Measurements from ENCODE around the gene USE1. TPM values are rescaled to one million over a fixed set of nuclear protein-coding genes. Genes with fewer than 3 reads are reported as not detected.

The USE1 gene
- total and polyA plus RNA-seq, 9 of the 15 experiments (the other 6 are each of a cell fraction or from before 2014, with no cell fraction given): 17.3 to 52.4 (median 34.0) TPM

- TF ChIP-seq RBBP5 (IDR thresholded peaks at IDR 0.05; ENCODE audit: borderline replicate concordance, insufficient read depth, low read length, poor library complexity, severe bottlenecking) (peak; percentile 24), NCOA6 (IDR thresholded peaks at IDR 0.05) (no peak), YY1 (IDR thresholded peaks at IDR 0.05; ENCODE audit: borderline replicate concordance in 1 of 3, control insufficient read depth in 1 of 3, extremely low read depth in 1 of 3, insufficient read depth in 3 of 3, insufficient read length in 1 of 3, insufficient replicate concordance in 2 of 3, low read depth in 1 of 3, low read length in 2 of 3) (peak in 1 of 3 experiments; percentile 57), HNRNPLL (IDR thresholded peaks at IDR 0.05; ENCODE audit: low read depth, low read length, poor library complexity, severe bottlenecking) (peak; percentile 4), SAFB2 (IDR thresholded peaks at IDR 0.05; ENCODE audit: borderline replicate concordance, low read depth, low read length, severe bottlenecking) (no peak), MEIS2 (IDR thresholded peaks at IDR 0.05; ENCODE audit: partially characterized antibody) (no peak), ATF2 (CRISPR knock-in tag; IDR thresholded peaks at IDR 0.05) (no peak), RNF2 (IDR thresholded peaks at IDR 0.05) (no peak), GTF2A2 (tag; IDR thresholded peaks at IDR 0.05) (no peak), AFF1 (IDR thresholded peaks at IDR 0.05; ENCODE audit: low read depth in 1 of 2, partially characterized antibody in 2 of 2) (peak in 1 of 2 experiments; percentile 63), ZNF165 (CRISPR knock-in tag; IDR thresholded peaks at IDR 0.05; ENCODE audit: borderline replicate concordance) (no peak), ZNF253 (CRISPR knock-in tag; conservative IDR thresholded peaks at IDR 0.05) (no peak), ZFP30 (CRISPR knock-in tag; IDR thresholded peaks at IDR 0.05; ENCODE audit: borderline replicate concordance) (no peak)
- TF ChIP-seq, protein P1, sequence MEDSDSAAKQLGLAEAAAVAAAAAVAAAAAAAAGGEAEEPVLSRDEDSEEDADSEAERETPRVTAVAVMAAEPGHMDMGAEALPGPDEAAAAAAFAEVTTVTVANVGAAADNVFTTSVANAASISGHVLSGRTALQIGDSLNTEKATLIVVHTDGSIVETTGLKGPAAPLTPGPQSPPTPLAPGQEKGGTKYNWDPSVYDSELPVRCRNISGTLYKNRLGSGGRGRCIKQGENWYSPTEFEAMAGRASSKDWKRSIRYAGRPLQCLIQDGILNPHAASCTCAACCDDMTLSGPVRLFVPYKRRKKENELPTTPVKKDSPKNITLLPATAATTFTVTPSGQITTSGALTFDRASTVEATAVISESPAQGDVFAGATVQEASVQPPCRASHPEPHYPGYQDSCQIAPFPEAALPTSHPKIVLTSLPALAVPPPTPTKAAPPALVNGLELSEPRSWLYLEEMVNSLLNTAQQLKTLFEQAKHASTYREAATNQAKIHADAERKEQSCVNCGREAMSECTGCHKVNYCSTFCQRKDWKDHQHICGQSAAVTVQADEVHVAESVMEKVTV (CRISPR knock-in tag; IDR thresholded peaks at IDR 0.05): peak; percentile 40; the same call in 1 of the 2 replicates
- TF ChIP-seq, protein P2, sequence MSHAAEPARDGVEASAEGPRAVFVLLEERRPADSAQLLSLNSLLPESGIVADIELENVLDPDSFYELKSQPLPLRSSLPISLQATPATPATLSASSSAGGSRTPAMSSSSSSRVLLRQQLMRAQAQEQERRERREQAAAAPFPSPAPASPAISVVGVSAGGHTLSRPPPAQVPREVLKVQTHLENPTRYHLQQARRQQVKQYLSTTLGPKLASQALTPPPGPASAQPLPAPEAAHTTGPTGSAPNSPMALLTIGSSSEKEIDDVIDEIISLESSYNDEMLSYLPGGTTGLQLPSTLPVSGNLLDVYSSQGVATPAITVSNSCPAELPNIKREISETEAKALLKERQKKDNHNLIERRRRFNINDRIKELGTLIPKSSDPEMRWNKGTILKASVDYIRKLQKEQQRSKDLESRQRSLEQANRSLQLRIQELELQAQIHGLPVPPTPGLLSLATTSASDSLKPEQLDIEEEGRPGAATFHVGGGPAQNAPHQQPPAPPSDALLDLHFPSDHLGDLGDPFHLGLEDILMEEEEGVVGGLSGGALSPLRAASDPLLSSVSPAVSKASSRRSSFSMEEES (CRISPR knock-in tag; IDR thresholded peaks at IDR 0.05): no peak
- TF ChIP-seq, protein P3, sequence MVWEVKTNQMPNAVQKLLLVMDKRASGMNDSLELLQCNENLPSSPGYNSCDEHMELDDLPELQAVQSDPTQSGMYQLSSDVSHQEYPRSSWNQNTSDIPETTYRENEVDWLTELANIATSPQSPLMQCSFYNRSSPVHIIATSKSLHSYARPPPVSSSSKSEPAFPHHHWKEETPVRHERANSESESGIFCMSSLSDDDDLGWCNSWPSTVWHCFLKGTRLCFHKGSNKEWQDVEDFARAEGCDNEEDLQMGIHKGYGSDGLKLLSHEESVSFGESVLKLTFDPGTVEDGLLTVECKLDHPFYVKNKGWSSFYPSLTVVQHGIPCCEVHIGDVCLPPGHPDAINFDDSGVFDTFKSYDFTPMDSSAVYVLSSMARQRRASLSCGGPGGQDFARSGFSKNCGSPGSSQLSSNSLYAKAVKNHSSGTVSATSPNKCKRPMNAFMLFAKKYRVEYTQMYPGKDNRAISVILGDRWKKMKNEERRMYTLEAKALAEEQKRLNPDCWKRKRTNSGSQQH (CRISPR knock-in tag; IDR thresholded peaks at IDR 0.05): peak; percentile 65; the same call in 1 of the 2 replicates
These were observed 45.7 kb downstream of the USE1 start (continued) for GRCh38 chr19:17260842-17261325.

Measured in K562 (cell line).